Measurements from ENCODE around the gene SPATS2L.
A peak's percentile ranks its signal among the peaks of the same experiment; 100 is the strongest.

SPATS2L gene

DNA sequence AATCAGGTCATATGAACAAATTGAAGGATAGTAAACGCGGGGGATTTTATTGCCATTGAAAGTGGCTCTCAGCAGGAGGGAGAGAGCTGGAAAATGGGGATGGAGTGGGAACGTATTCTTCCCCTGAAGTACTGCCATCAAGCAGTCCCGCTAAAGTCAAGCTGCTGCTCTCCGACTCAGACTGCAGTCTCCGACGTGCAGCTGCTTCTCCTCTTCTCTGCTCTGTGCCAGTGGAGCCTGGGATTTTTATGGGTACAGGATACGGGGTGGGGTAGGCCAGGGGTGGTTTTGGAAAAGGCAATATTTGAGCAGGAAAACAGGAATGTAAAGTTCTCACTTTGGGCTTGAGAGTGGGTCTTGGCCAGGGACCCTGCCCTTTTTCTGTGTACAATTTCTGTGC, 170.3 kb downstream of the SPATS2L start:
- DNase-seq: no peak

DNA sequence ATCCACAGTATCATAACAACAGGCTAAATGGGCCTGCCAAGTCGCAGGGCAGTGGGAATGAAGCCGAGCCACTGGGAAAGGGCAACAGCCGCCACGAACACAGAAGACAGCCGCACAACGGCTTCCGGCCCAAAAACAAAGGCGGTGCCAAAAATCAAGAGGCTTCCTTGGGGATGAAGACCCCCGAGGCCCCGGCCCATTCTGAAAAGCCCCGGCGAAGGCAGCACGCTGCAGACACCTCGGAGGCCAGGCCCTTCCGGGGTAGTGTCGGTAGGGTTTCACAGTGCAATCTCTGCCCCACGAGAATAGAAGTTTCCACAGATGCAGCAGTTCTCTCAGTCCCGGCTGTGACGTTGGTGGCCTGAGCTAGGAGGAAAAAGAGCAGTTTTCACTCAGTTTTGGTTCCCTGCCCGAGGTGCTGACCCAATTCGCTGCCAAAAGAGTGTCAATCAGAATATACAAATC, 171.2 kb downstream of the SPATS2L start:
- no peak for DNase-seq

DNA sequence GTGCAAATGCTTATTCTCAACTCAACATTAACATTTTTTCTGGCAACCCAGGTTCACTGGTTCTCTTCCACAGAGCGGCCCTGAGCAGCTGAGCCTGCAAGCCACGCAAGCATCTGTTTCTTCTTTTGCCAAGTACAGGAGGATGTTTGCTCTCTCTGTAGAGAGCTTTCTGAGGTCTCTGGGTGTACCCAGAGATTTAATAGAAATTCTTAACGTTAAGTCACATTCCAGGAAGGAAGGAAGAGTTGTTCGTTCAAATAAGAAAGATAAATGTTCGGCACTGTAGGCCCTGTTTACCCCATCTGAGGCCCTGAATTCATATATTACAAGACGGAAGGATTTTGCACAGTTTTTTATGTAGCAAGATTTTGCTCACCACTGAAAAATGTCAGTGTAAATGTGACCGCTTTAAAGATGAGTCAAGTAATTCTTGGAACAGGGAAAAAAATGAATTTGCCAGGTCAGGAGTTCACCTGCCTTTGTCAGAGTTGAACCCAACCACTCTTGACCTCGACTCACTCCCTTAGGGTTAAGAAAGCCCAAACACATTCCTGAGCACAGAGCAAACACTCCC, 173.3 kb downstream of the SPATS2L start:
- DNase-seq: no peak

DNA sequence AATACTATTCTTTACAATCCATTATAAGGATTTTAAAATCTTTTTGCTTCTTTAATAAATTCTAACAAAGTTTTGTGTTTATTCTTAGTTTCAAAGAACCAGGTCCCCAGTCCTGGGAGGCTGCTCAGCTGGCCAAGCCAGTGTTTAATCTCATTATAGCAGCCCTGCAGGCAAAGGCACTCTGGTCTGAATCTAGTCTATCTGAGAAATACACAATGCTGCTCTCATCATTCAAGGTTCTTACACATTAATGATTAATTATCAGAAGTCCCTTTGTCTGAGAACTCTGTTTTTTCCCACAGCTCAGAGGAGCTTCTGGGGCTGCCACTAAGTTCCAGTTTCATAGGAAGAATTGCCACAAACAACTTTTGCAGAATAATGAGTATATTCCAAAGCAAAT, 175.7 kb downstream of the SPATS2L start:
- DNase-seq: no peak

DNA sequence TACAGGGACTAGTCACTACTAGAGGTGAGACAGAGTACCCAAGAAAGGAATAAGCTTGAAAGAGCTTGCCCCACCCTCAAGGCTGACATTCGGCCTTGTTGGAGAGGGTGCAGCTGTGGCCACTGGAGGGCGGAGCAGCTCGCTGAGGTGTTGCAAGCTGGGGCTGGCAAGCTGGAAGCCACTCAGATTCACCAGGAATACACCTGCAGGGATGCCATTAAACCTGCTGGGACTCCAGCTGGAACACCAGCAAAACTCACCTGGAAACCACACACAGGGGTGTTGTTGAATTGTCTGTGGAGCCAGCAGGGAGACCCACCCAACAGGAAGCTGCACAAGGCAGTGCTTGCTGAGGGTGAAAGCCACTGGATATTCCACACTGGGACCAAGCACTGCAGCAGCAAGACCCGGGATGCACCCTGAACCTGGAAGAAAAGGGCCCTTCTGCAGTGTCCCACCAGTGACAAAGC, 177.3 kb downstream of the SPATS2L start:
- DNase-seq: no peak

DNA sequence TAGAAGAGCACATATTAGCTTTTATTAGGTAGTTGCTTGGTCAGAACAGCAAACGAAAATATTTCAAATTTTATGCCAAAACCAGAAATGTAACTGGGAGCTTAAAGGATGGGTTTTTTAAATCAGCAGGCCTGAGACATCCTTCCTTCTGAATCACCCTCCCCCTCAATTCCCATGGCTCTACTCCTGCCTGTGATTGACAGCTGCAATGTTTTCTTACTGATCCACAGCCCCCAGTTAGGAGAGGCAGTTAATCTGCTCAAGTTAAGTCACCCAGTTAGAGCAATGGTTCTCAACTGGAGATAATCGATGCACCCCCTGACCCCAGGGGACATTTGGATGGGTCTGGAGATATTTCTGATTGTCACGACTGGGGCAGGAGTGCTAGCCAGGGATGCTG, 178.4 kb downstream of the SPATS2L start:
- DNase-seq: no peak

DNA sequence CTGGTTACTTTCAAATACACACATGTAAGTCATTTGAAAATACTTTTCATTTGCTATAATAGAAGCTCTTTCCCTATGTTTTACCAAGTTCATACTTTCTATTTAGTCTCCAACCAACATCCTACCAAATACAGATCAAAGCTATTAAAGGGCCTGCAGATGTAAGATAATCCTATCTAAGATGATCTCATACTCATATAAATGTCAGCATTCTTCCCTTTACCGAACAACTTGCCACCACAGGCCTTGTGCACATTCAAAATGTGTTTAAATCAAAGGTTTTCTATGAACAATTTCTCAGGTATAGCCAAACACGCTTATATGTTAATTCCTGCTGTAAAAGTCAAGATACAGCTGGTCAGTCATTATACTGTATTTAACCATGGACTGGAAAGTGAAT, 180.0 kb downstream of the SPATS2L start:
- DNase-seq: no peak

DNA sequence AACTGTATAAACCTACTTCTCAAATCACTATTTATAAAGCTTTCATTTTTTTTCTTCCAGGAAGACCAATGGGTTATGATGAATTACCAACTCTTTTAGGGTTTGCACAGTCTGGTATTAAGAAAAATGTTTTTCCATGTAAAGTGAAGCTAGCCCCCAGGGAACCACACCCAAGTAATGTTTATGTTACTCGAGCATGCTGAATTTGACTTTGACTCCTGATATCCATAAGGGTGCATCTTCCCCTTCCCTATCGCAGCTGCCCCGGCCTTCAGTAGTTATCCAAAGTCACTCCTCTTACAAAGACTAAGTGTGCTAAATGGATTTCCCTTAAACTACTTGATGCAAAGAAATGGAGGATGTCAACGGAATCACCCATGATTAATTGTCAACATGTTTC, 181.7 kb downstream of the SPATS2L start:
- no peak for DNase-seq

DNA sequence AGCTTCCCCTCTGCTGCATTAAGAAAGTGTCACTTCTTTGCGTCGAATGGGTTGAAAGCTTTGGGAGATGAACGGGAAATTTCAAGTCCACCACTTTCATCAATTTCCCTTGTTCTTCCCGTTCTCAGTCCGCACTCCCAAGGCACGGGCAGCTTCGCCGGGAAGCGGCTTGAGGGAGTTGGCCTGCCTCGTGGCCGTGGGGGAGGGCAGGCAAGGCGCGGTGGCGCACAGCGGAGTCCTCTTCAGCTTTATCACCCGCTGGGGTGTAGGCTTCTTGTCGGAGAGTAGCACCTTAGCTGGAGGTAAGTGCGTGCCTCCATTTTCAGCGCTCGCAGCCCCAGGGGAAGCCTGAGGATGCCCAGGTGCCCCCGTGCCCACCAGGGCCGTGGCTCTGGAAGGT, 183.5 kb downstream of the SPATS2L start:
- no peak for DNase-seq

DNA sequence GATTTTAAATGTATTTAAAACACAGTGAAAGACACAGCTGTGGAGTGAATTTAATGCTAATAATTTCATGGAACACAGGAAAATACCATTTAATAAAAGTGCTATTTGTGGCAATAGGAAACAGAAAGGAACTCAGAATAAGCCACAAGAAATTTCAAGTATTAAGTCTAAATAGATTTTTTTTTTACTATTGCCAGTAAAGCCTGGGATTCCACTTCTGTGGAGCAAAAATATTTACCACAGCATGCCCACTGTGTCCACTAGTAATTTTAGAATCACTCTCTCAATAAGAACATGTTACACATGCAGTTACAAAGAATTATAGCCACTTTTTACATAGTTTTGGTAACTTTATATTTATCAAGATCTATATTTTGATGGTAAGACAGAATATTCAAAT, 186.2 kb downstream of the SPATS2L start:
- DNase-seq: no peak

DNA sequence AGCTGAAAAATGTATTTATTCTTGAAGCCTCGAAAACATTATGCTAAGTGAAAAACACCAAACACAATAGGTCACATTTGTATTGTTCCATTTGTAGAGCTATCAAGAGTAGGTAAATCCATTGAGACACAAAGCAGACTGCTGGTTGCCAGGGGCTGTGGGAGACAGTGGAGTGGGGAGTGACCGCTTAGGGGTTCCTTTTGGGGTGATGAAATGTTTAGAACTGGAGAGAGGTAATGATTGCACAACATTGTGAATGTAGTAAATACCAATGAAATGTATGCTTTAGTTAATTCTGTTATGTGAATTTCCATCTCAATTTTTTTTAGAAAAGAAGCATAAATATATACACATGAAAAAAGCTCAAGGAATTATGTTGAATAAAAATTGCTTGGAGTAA, 187.6 kb downstream of the SPATS2L start:
- no peak for DNase-seq

DNA sequence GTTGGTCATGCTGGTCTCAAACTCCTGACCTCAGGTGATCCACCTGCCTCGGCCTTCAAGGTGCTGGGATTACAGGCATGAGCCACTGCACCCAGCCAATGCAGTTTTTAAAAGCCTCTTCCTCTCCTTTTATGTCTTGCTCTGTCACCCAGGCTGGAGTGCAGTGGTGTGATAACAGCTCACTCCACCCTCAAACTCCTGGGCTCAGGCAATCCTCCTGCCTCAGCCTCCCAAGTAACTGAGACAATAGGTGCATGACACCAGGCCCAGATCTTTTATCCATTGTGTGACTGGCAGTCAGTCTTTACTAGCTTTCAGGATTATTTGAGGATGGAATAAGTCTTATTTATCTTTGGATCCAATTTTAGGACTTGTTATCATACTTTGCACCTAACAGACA, 190.2 kb downstream of the SPATS2L start:
- no peak for DNase-seq

DNA sequence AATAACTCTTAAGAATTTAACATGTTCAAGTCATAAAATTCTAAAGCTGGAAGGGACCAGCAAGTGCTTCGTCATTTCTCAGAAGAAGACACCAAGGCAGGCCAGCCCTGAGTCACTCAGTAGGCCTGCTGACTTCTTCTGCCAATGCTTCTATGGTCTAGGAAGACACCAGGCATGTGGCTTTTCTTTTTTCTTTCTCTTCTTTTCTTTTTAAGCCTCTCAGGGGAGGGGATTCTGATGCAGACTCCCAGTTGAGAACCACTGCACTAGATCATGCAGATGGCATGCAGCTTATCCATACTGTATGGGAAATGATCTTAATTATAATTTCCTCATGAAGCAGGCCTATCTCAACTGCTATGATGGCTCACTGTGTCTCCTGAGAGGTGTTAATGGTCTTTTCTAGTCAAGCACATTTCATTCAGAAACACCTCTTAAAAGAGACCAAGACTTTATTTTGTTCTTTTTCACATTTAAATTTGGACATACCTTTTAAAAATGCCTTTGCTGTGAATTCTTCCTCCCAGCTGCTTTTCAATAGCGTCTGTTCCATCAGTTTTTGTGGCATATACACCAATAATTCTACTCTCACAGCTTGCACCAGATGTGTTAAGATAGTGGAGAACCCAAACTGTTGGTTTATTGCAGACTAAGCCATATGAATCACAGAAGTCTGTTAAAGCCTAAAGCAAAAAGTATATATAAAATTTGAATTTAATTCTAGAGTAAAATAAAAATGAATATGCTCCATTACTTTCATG, 192.1 kb downstream of the SPATS2L start:
- DNase-seq: no peak

DNA sequence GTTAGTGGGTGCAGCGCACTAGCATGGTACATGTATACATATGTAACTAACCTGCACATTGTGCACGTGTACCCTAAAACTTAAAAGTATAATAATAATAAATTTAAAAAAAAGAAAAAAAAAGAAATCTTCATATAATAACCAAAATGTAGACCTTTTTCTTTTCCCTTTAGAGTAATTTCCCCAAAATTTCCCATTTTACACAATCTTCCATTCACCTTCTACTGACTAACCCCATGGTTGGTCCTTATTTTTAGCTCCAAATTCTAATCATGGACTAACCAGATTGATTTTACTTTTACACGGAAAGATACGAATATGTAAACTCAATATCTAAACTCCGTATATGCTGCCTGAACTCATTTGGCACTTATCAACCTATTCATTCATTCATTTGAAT, 195.7 kb downstream of the SPATS2L start:
- DNase-seq: no peak

DNA sequence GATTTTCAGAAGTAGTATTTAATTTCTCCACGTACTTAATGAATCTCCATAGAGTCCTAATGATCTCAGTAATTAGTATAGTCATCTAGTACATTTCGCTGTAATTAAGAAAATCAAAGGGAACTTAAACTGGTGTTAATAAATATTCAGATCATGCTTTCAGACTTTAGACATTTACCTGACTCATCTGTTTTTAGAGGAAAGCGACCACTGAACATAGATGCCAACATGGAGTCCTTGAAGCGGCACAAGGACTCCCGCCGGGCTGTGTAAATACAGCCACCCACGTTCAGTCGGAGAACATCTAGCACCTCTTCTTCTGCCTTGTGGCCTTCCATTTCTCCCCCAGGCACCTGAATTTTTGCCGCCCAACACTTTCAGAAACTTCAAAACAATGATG, 200.2 kb downstream of the SPATS2L start:
- DNase-seq: no peak

DNA sequence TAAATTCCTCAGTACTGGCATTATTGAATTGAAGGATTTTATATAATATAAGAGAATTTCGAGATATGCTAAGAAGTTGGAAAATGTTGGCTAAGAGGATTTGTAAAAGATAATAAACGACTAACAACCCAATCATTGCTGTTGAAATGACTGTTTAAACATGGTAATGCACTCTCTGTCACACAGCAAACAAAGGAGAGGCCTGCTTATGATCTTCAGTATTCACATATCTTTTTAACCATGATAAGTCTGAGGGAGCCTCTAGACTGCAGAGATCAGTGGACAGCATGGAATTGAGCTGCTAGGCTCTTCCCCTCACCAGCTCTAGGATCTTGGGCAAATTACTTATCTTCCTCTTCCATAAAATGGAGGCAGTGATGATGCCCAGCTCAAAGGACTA, 200.7 kb downstream of the SPATS2L start:
- DNase-seq: no peak

DNA sequence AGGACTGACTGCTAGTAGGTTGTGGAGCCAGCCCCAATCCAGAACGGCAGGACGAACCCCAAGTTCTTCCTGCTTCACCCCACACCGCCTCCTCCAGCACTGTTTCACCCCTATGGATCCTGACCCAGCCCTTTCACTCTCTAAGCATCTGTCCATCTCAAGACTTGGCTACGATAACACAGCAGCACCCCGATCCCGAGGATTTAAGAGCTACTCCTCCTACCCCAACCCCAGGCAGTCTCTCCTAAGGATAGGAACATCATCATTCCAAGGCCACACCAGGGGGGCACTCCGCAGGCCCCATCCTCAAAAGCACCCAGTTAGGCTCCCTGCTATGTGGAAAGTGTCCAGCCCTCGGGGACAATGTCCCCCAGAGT, 202.7 kb downstream of the SPATS2L start:
- DNase-seq: no peak

DNA sequence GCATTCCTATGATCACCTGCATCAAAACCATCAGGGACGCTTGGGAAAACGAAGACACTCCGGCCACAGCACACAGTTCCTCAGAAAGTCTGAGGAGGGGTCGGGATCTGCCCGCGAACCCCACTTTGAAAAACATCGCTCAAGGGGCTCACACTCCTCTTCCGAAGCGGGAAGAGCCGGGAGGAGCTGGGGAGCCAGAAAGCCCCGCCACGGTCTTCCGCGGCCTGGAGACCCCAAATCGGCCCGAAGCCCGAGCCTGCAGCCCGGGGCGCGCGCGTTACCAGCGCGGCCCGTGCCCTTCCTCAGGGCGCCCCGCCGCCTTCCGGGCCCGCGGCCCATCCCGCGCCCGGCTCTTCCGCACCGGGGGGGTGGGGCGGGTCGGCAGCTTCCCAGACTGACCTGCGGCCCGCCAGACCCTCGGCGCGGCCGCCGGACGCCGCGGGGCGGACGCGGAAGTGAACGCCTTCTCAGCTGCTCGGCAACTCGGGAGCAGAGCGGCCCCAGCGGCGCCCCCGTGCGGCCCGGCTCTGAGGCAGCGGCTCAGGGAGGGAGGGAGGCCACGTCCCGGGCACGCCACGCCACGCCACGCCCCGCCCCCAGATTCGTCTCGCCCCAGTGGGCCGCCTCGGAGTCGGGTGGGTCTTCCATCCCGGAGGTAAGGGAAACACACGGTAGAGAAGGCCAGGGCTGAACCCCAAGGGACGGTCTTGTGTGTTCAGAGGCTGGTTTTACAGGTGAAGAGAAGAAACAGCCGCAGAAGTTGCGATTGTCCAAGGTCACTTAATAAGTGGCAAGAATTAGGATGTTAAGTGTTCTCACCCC, 203.3 kb downstream of the SPATS2L start, which contains the start of gene KCTD18:
KCTD18 (minus strand) TSS at position 457 of the 822 bp plus-strand sequence. CDS start 3,052 bp downstream, outside the sequence.
- peak; percentile 58 for DNase-seq

DNA sequence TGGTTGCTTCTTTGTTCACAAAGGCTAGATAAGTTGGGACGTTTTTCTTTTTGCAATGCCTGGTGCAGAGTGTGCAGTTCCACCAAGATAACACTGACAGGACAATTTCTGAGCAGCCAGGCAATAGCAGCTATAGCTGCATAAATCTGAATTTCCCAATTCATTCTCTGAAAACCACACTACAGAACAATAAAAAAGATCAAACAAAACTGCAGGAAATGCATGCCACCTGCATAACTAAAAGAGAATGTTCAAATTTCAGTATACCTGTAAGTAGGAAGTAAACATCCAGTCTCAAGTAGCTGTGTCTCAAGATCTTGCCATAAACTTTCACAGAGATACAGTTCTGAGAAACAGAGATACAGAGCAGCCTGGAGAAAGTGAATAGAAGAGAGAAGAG, 208.7 kb downstream of the SPATS2L start:
- no peak for DNase-seq

DNA sequence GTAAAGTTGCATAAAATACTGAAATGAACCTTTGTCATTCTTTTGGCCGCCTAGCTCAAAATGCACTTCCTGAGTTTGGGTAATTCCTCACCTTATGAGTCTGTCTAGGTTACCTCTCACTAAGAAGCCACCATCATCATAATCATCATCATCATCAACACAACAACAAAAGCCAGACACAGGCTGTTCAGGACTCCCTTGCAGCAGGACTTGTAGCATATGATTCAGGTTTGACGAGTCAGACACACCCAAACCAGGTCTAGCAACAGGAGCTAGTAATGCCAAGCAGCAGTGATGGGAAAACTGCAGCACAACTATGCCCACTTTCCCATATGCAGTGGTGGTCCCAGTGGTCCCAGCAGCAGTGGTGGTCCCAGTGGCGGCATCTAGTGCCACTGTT, 216.7 kb downstream of the SPATS2L start:
- no peak for DNase-seq

DNA sequence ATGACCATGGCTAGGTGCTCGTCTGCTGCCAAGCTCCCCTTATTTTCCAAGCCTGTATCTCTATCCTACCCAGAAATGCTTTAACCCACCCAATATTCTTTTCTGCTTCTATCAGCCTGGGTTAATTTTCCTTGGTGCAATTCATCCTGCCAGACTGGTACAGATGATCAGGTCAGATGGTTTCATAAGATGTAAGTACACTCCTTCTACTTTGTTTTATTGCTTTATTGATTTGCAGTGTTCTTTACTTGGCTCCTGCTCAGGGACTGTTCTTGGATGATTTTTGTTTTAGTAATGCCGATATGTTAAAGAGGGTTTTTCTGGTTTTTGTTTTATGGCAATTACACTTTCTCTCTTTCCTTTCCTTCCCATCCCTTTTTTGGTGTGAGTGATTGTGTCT, 217.1 kb downstream of the SPATS2L start:
- DNase-seq: no peak

DNA sequence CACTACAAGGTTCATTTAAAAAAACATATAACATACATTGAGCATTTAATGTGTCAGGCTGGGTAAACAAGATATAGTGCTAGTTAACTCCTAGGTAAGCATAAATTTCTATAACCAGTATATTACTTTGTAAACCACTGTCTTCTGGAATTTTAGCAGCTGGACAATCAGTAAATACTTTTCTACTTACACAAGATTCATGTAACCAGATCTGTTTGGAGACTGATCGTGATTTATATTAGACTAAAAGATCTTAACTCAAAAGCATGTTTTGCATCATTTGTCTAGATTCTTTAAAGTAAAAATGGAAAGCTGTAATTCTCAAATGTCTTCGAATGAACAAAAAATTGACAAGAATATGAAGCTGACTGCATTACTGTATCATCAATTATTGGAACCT, 218.6 kb downstream of the SPATS2L start:
- DNase-seq: no peak

DNA sequence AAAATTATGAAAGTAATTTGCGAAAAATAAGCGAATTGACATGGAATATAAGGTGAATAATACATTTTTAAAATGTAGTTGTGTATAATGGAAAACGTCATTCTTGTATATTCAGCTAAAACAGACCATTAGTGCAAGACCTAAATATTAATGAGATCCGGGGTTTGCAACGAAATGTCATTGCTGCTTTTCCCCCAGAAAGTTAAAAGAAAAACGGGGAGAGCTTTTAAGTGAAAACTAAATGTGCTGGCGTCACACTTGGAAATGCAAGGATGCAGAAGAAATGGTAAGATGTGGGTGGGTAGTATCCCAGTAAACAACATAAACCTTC, 219.0 kb downstream of the SPATS2L start:
- DNase-seq: no peak

Measured in DMS153 (cell line).